Skin epidermis (tissue), 12 donors: ENCODE results near the gene SLC43A2.

ENCODE experiments used
- H3K27ac ChIP-seq, 21 experiments: fragments of 200-600 bp; sonication (generic) in 11 of 21; one replicate each; pipeline ENCODE4 v1.5.0; 2020; ENCODE audit warnings: mild to moderate bottlenecking in 3 of 21, inconsistent platforms in 2 of 21, moderate library complexity in 2 of 21
- H3K4me3 ChIP-seq, 7 experiments: fragments of 200-600 bp; sonication (generic) in 2 of 7; one replicate each; pipeline ENCODE4 v1.5.0; 2020; ENCODE audit warnings: inconsistent platforms in 2 of 7, mild to moderate bottlenecking in 2 of 7, moderate library complexity in 1 of 7

SLC43A2 gene

GRCh38 chr17:1644493-1645206 lies 16.0 kb upstream of the SLC43A2 start:
- Histone ChIP-seq H3K4me3 (peak overlapping the region; percentile 5 to 52 (median 28)), H3K27ac (peak overlapping the region in 18 of 21 experiments; percentile 51 to 83 (median 75))

GRCh38 chr17:1643999-1644492 lies 15.4 kb upstream of the SLC43A2 start:
- Histone ChIP-seq H3K27ac (peak overlapping the region in 20 of 21 experiments; percentile 7 to 83 (median 64)), H3K4me3 (peak overlapping the region; percentile 29 to 52 (median 40))

GRCh38 chr17:1643293-1643998 lies 14.8 kb upstream of the SLC43A2 start:
- H3K4me3 ChIP-seq, result peak overlapping the region; percentile 29 to 52 (median 40)
- H3K27ac ChIP-seq, result peak overlapping the region in 20 of 21 experiments; percentile 7 to 83 (median 64)

GRCh38 chr17:1641065-1641403 lies 12.4 kb upstream of the SLC43A2 start:
- Histone ChIP-seq H3K4me3 (no peak overlapping the region), H3K27ac (no peak overlapping the region)

GRCh38 chr17:1640329-1641064 lies 11.9 kb upstream of the SLC43A2 start:
- H3K27ac ChIP-seq, result no peak overlapping the region
- H3K4me3 ChIP-seq, result no peak overlapping the region

GRCh38 chr17:1639549-1640180 lies 11.0 kb upstream of the SLC43A2 start:
- H3K27ac ChIP-seq, result no peak overlapping the region

GRCh38 chr17:1638624-1639300 lies 10.1 kb upstream of the SLC43A2 start:
- no peak overlapping the region for H3K27ac ChIP-seq
- H3K4me3 ChIP-seq, result no peak overlapping the region

More at GRCh38 chr17:1639549-1640180, 11.0 kb upstream of the SLC43A2 start:
- H3K4me3 ChIP-seq, result no peak overlapping the region

- Histone ChIP-seq H3K27ac (no peak overlapping the region), H3K4me3 (no peak overlapping the region)
Measured at GRCh38 chr17:1638171-1638590, 9.5 kb upstream of the SLC43A2 start.

- no peak overlapping the region for H3K27ac ChIP-seq
- H3K4me3 ChIP-seq, result no peak overlapping the region
Measured at GRCh38 chr17:1636732-1637285, 8.2 kb upstream of the SLC43A2 start.

- H3K27ac ChIP-seq, result no peak overlapping the region
Measured at GRCh38 chr17:1635675-1636465, 7.2 kb upstream of the SLC43A2 start.

GRCh38 chr17:1634841-1635650 lies 6.4 kb upstream of the SLC43A2 start:
- H3K27ac ChIP-seq, result no peak overlapping the region

More at GRCh38 chr17:1635675-1636465, 7.2 kb upstream of the SLC43A2 start:
- no peak overlapping the region for H3K4me3 ChIP-seq

GRCh38 chr17:1630662-1631061 lies 2.0 kb upstream of the SLC43A2 start:
- Histone ChIP-seq H3K4me3 (no peak overlapping the region), H3K27ac (no peak overlapping the region)

More at GRCh38 chr17:1634841-1635650, 6.4 kb upstream of the SLC43A2 start:
- H3K4me3 ChIP-seq, result no peak overlapping the region

GRCh38 chr17:1629504-1630310 lies 1.1 kb upstream of the SLC43A2 start:
- peak overlapping the region; percentile 37 to 97 (median 87) for H3K27ac ChIP-seq
- H3K4me3 ChIP-seq, result peak overlapping the region; percentile 54 to 73 (median 59)

- Histone ChIP-seq H3K4me3 (peak overlapping the region; percentile 54 to 73 (median 59)), H3K27ac (peak overlapping the region; percentile 37 to 97 (median 87))
Measured at GRCh38 chr17:1628856-1629503, 346 bp upstream of the SLC43A2 start.

- H3K4me3 ChIP-seq, result peak overlapping the region; percentile 54 to 73 (median 59)
- H3K27ac ChIP-seq, result peak overlapping the region; percentile 33 to 97 (median 85)
Measured at GRCh38 chr17:1627182-1627981, 1.3 kb downstream of the SLC43A2 start.
